GM19463 (cell line): ENCODE data around the gene CRYGC.

Experiments used
- ATAC-seq: cut with Tn5 transposase; IDR thresholded peaks from one replicate; pipeline ENCODE4 v1.9.1; 2021; ENCODE audit warnings: mild to moderate bottlenecking, moderate library complexity; ENCODE audit not compliant: unreplicated experiment

Gene CRYGC

GRCh38 chr2:208129744-208130711 lies at the start of gene CRYGC:
CRYGC (minus strand) TSS chr2:208129828; CDS start chr2:208129792, 36 bp downstream.
- ATAC-seq, result no peak

GRCh38 chr2:208179028-208179609 lies 49.5 kb upstream of the CRYGC start:
- no peak for ATAC-seq

- no peak for ATAC-seq
Measured at GRCh38 chr2:208175840-208176153, 46.2 kb upstream of the CRYGC start.

DNA sequence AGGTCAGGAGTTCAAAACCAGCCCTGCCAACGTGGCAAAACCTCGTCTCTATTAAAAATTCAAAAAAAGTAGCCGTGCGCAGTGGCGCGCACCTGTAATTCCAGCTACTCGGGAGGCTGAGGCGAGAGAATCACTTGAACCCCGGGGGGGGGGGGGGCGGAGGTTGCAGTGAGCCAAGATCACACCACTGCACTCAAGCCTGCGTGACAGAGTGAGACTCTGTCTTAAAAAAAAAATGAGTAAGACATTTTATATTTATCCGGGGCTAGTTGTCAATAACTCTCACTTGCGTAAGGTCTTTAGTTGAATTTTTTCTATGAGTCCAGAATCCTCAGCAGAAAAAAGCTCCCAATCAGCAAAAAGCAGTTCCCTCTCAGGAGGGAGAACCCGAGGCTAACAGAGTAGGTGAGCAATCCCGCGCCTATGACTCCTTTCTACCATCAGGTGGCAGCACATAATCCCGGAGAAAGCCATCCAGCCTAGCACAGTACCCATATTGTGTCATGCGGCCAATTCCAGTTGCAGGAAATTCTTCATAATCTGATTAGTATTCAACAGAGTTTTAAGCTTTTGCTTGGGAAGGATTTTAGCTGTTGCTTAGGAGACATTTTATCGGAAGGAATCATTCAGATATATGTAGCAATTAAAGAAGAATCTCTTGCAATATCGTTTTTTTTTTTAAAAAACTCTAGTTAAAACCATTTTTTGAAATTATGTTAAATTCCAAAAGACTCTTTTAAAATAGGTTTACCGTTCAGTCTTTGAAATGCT lies 45.6 kb upstream of the CRYGC start:
- ATAC-seq, result peak; percentile 99

GRCh38 chr2:208174144-208174543 lies 44.5 kb upstream of the CRYGC start:
- ATAC-seq, result no peak

- ATAC-seq, result no peak
Measured at GRCh38 chr2:208172125-208172524, 42.5 kb upstream of the CRYGC start.

- ATAC-seq, result no peak
Measured at GRCh38 chr2:208164951-208165755, 35.5 kb upstream of the CRYGC start.

GRCh38 chr2:208163489-208163888 lies 33.9 kb upstream of the CRYGC start, which contains the start of gene CRYGA:
CRYGA (minus strand) TSS chr2:208163589; CDS start chr2:208163556, 33 bp downstream.
- ATAC-seq, result no peak

GRCh38 chr2:208156439-208156838 lies 26.8 kb upstream of the CRYGC start:
- ATAC-seq, result no peak

DNA sequence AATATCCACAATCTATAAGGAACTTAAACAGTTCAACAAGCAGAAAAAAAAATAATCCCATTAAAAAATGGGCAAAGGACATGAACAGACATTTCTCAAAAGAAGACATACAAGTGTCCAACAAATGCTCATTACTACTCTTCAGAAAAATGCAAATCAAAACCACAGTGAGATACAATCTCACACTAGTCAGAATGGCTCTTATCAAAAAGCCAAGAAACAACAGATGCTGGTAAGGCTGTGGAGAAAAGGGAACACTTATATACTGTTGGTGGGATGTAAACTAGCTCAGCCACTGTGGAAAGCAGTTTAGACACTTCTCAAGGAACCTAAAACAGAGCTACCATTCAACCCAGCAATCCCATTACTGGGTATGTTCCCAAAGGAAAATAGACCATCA lies 23.5 kb upstream of the CRYGC start:
- ATAC-seq, result no peak

DNA sequence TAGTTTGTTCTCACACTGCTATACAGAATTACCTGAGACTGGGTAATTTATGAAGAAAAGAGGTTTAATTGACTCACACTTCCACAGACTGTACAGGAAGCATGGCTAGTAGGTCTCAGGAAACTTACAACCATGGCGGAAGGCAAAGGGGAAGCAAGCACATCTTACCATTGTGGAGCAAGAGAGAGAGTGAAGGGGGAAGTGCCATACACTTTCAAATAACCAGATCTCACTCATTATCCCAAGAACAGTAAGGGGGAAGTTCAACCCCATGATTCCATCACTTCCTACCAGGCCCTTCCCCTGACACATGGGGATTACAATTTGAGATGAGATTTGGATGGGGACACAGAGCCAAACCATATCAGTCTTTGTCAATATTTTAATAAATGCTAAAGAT lies 21.3 kb upstream of the CRYGC start:
- ATAC-seq, result no peak

- no peak for ATAC-seq
Measured at GRCh38 chr2:208150094-208150493, 20.5 kb upstream of the CRYGC start.

DNA sequence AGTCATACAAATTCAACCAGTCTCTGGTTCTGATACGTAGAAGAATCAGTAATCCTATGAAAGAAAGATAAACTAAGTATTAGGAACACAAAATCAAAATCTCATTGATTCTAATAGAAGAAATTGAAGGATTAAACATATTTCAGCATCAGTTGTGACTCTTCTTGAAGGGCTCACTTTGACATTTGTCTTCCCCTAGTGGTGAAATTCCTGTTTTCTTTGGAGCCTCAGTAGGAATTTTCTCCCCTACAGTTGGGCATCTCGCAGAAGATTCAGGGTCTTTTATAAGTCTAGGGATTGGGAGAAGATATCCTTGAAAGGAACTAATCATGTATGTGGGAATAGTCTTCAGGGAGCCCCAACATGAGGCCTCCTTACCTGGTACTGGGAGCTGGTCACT lies 19.2 kb upstream of the CRYGC start:
- no peak for ATAC-seq

DNA sequence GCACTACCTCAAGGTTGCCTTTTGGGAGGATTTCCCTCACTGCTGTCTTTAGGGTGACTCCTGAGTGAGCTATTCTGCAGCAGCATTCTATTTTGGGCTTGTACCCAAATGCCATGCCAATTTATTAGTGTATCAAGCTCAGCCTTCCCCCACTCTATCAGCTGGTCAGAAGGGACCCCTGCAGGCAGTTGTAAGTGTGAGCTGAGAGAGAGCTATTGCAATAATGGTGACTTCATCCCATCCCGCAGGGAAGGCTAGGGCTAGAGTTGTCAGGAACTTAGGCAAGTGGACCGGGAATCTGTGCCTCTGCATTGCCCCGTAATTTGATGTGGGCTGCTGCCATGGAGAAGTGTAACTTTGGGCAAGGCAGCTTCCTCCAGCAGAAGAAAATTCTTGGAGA lies 18.1 kb upstream of the CRYGC start:
- no peak for ATAC-seq

DNA sequence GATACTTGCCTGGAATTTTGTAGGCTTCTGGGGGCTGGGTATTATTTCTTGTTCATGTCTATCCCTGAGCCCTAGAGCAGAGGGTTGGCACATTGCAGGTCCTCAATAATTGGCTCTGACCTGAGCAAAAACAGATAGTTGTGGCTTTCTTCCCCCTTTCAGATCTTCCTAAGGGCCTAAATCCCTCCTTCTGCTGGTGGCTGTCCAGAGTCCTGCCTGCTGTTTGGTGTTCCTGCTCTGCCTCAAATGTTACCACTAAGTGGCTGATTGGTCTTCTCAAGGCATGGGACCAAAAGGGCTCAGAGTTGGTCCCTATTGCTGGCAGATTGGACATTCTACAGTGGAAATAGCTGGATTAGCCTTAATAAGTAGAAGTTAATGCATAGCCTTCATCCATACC lies 17.4 kb upstream of the CRYGC start:
- no peak for ATAC-seq

DNA sequence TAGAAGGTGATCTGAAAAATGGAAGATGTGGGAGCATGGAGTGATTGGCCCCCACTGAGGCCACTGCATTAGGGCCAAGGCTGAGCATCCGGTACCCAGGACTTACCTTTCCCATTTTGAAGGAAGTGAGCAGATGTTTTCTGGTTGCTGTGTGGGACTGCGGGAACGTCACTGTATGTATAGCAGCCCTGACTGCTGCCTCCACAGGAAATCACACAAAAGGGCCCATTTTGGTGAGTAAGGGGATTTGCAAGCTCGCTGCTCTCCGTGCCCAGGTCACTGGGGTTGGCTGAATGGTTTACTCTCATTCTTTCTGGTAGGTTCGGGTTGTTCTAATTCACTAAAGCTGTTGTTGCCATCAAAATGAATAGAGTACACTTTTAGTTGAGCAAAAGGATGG lies 16.4 kb upstream of the CRYGC start, which contains the start of gene CRYGB:
Gene CRYGB, minus strand, starts transcription at position 153 of the 400 bp plus-strand sequence. Its CDS starts 38 bp downstream, at position 115.
- no peak for ATAC-seq

- no peak for ATAC-seq
Measured at GRCh38 chr2:208142925-208143799, 13.5 kb upstream of the CRYGC start.

GRCh38 chr2:208142240-208142924 lies 12.8 kb upstream of the CRYGC start:
- no peak for ATAC-seq

DNA sequence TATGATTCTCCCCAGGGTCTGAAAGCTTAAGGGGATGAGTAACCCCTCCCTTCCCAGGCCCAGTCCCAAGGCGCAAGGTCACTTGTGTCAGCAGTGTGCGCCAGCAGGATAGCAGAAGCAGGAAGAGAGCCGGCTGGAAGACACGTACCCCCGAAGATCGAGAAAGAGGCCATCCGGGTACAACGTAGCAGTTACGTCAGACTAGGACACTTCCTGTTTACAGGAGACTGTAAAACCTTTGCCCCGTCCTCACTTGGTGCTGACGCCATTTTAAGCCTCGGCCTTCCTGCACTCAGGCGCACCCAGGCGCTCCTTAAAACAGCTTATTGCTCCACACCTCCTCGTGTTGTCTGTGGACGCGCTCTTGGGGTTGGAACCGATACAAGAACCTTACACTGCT lies 9.8 kb upstream of the CRYGC start:
- ATAC-seq, result no peak
